Bronchial epithelial cell (primary cell): ENCODE data around the gene CIC. TPM values are rescaled to one million over a fixed set of nuclear protein-coding genes. Genes with fewer than 3 reads are reported as not detected.

Source experiments
- DNase-seq: peaks from one replicate; pipeline ENCODE4 v3.0.0-alpha.2; 2010; ENCODE audit warnings: low read depth
- FAIRE-seq: peaks from 2 replicates; lab custom pipeline; 2011; peaks lifted over from hg19 to GRCh38; lab: Jason Lieb, UNC
- H3K27me3 ChIP-seq: 2 replicates; pipeline ENCODE4 v1.5.1; 2011; ENCODE audit warnings: low read length; ENCODE audit not compliant: control insufficient read depth, insufficient read depth
- H3K36me3 ChIP-seq: 2 replicates; pipeline ENCODE4 v1.5.1; 2011; ENCODE audit warnings: low read length; ENCODE audit not compliant: control insufficient read depth, insufficient read depth
- H3K4me3 ChIP-seq: 2 replicates; pipeline ENCODE4 v1.5.1; 2011; ENCODE audit warnings: mild to moderate bottlenecking, low read depth, low read length, control low read depth
- total RNA-seq: library from RNA; depleted of rRNA; stranded (reverse); fragments of >200 nt; gene quantifications from 2 replicates; pipeline ENCODE4 v1.2.1, GENCODE V29; 2014
- TF ChIP-seq, protein P1 (sequence below): IDR thresholded peaks from 2 replicates; pipeline ENCODE4 v1.5.1; 2011; ENCODE audit warnings: mild to moderate bottlenecking, moderate library complexity, low read length, control low read depth, inconsistent platforms; ENCODE audit not compliant: insufficient read depth, severe bottlenecking

The CIC gene
- total RNA-seq, 1 donor from 2014 or later, result 7.1 TPM

DNA sequence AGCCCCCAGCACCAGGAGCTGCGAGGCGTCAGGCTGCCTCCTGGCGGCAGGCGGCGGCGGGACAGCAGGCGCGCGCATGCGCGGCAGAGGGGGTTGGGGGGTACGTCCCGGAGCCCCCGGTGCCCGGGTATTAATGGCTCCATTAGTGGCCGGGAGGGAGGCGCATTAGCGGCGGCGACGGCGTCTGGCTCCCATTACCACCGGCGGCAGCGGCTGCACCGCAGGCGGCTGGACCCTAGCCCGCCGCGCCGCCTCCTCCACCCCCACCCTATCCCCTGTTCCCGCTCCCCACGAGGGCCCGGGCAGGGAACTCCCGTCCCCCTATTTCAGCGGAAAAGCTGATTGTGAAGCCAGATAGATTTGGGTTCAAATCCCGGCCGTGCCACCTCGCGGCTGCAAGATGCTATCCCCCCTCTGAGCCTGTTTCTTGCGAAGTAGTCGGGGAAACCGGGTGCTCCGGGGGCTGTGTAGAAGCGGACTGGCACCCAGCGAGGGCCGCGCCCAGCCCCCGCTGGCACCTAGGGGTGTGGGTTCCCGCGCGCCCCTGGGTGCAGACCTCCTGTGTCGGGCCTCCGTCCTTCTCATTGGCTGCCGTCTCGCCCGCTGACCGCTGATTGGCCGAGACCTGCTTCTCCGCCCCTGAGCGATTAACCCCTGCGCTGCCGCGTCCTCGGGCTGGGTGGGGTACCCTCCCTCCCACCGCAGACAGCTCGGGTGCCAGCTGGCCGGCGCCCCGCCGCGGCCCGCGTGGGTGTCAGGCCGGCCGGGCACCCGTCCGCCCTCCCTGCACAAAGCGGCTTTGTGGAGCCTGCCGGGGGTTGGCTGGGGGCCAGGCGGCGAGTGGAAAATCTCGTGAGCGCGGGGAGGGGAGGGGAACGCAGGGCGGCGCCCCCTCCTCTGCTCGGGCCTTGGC, 11.1 kb downstream of the CIC start:
- peak; percentile 71 for DNase-seq
- TF ChIP-seq, protein P1, sequence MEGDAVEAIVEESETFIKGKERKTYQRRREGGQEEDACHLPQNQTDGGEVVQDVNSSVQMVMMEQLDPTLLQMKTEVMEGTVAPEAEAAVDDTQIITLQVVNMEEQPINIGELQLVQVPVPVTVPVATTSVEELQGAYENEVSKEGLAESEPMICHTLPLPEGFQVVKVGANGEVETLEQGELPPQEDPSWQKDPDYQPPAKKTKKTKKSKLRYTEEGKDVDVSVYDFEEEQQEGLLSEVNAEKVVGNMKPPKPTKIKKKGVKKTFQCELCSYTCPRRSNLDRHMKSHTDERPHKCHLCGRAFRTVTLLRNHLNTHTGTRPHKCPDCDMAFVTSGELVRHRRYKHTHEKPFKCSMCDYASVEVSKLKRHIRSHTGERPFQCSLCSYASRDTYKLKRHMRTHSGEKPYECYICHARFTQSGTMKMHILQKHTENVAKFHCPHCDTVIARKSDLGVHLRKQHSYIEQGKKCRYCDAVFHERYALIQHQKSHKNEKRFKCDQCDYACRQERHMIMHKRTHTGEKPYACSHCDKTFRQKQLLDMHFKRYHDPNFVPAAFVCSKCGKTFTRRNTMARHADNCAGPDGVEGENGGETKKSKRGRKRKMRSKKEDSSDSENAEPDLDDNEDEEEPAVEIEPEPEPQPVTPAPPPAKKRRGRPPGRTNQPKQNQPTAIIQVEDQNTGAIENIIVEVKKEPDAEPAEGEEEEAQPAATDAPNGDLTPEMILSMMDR, result peak; percentile 95
- FAIRE-seq, result no peak
- no peaks in the 10 kb centered on the region for H3K27me3 ChIP-seq
- no peaks in the 10 kb centered on the region for H3K36me3 ChIP-seq
- peak overlapping the region; percentile 57 for H3K4me3 ChIP-seq

DNA sequence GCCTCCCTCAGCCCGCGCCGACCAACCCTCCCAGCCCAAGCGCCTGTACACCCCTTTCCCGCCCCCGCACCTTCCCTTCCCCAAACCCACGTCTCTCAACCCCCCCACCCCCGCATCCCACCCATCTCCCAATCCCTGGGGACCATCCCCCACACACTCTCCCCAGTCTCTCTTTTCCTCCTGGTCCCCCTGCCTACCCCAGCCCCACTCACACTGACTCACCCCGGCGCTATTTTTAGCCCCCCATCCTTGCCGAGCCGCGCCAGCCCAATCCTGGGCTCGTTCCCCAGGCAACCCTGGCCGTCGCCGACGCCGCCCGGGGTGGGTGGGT, 11.7 kb downstream of the CIC start:
- Histone ChIP-seq H3K27me3 (no peaks in the 10 kb centered on the region), H3K4me3 (peak overlapping the region; percentile 57), H3K36me3 (no peaks in the 10 kb centered on the region)
- FAIRE-seq, result no peak
- no peak for DNase-seq
- TF ChIP-seq, protein P1, result no peak

DNA sequence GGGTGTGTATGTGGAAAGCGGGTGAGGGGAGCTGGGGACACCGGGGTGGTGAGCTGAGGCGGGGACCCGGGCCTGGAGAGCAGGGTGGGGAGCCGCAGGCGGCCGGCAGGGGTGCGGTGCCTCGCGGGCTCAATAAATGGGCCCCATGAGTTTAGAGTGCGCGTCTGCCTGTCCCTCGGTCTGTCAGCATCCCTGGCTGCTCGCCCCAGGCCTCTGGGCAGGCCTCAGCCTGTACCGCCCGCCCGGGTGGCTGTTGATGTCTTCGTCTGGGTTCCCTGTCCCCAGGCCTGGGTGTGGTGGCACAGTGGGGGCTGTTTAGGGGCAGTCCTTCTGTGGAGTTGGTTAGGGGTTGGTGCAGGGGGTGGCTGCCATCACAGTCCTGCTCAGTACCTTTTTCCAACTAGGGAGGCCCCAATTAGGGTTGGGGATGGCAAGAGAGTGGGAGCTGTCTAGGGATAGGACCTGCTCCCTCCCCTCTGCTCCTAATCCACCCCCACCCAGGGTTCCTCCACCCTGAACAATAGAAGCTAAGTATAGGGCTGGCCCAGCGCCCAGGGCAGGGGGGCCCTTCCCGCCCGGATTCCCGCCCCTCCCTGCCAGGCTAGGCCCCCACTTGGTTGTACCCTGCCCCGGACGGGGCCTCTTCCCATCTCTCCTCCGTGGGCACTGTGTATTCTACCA, 12.2 kb downstream of the CIC start:
- FAIRE-seq, result no peak
- TF ChIP-seq, protein P1, result peak; percentile 6
- DNase-seq, result peak; percentile 59
- no peak overlapping the region for H3K4me3 ChIP-seq
- no peaks in the 10 kb centered on the region for H3K27me3 ChIP-seq
- H3K36me3 ChIP-seq, result no peaks in the 10 kb centered on the region

DNA sequence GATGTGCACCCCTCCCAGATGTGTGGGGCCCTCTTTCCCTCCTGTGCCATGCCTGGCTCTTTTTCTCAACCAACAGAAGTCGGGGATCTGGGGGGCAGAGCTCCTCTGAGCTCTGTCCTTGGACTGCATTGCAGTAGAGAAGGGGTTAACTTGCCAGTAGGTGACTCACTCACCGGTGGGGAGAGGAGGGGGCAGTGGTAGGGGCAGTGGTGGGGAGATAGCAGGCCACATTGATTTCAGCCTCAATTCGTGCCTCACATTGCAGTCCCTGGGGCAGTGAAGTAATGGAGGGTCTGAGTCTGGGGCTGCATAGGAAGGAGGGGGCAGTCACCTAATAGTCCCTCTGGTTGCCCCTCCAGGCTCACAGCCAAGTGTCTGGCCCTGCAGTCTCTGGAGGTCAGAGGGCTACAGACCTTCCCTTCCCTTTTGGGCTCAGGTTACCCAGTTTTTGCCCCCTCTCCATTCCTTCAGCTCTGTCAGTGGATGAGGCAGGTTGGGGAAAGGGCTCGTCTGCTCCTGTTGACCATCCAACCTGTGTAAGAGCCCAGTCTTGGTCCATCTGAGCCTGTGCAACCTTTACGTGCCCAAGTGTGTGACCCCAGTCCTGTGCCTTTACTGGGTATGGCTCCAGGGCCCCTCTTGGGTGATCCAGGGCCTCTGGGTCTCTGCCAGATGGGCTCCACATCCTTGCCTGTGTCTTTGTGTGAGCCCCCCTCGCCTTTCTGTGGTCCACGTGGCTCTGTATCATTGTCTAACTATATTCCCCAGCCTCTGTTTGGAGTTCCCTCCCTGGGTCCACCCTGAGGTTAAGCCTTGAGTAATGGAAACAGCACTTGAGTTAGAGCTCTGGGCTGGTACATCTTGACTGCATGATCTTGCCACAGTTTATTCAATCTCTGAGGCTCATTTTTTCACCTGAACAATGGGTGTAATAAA, 13.0 kb downstream of the CIC start:
- TF ChIP-seq, protein P1, result no peak
- H3K4me3 ChIP-seq, result no peak overlapping the region
- no peak for FAIRE-seq
- no peaks in the 10 kb centered on the region for H3K27me3 ChIP-seq
- no peak for DNase-seq
- H3K36me3 ChIP-seq, result peaks cover 4% of the 10 kb centered on the region

DNA sequence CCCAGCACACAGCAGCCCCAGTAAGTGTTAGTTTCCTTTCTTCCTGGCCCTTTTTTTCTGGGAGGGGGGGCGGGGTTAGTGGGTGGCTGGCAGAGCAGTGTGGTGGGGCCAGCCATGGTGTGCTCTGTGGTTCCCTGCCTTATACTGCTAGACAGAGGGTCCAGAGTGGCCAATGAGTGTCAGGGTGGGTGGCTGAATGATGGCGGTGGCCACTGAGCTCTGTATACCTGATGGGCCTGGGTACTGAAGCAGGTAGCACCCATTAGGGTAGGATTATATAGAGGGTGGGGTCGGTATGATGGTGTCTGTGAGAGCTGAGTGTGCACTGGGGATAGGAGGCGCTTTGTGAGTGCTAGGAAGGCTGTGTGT, 13.8 kb downstream of the CIC start:
- H3K4me3 ChIP-seq, result no peak overlapping the region
- TF ChIP-seq, protein P1, result no peak
- DNase-seq (no peak), FAIRE-seq (no peak)
- no peaks in the 10 kb centered on the region for H3K27me3 ChIP-seq
- H3K36me3 ChIP-seq, result peaks cover 11% of the 10 kb centered on the region
